HL-60 (cell line): ENCODE measurements around the gene LAMA1.

Experiments
- DNase-seq, 2 experiments: peaks; one replicate each; pipeline ENCODE4 v3.0.0-alpha.2; 2010 to 2020; ENCODE audit warnings: low read depth in 1 of 2, low spot score in 1 of 2
- H3K27ac ChIP-seq: fragments of 250-450 bp; sonication (Bioruptor Pico); replicated peaks from 2 replicates; pipeline ENCODE4 v1.5.1; 2020; ENCODE audit warnings: mild to moderate bottlenecking, moderate library complexity
- H3K27me3 ChIP-seq: fragments of 250-450 bp; sonication (Bioruptor Pico); 2 replicates; pipeline ENCODE4 v1.5.1; 2021; ENCODE audit warnings: mild to moderate bottlenecking, moderate library complexity; ENCODE audit not compliant: insufficient read depth, poor library complexity, severe bottlenecking
- H3K4me3 ChIP-seq: replicated peaks from 2 replicates; pipeline ENCODE4 v1.5.1; 2011; ENCODE audit warnings: mild to moderate bottlenecking, control low read depth, low read length; ENCODE audit not compliant: insufficient read depth
- GABPA ChIP-seq: IDR thresholded peaks from 2 replicates; pipeline ENCODE4 v1.6.1; 2012; ENCODE audit warnings: low read depth
- POLR2AphosphoS5 ChIP-seq: IDR thresholded peaks from 2 replicates; pipeline ENCODE4 v1.6.1; 2012; ENCODE audit warnings: low read depth
- SPI1 ChIP-seq: IDR thresholded peaks from 2 replicates; pipeline ENCODE4 v1.6.1; 2012; ENCODE audit warnings: low read depth, mild to moderate bottlenecking, borderline replicate concordance
- TF ChIP-seq, protein P1 (sequence below): IDR thresholded peaks from 2 replicates; pipeline ENCODE4 v1.6.1; 2012; ENCODE audit warnings: low read depth; ENCODE audit not compliant: insufficient replicate concordance
- TF ChIP-seq, protein P2 (sequence below): IDR thresholded peaks from one replicate; pipeline ENCODE4 v1.5.1; 2011; ENCODE audit warnings: low read length, control low read depth, inconsistent platforms; ENCODE audit not compliant: insufficient read depth

The LAMA1 gene

GRCh38 chr18:7079231-7079630 is 38.4 kb downstream of the LAMA1 start:
- H3K27me3 ChIP-seq = no peaks in the 10 kb centered on the region
- DNase-seq = no peak

GRCh38 chr18:7072593-7072992 is 45.0 kb downstream of the LAMA1 start:
- H3K4me3 ChIP-seq = no peak overlapping the region
- DNase-seq = no peak

More at GRCh38 chr18:7079231-7079630, 38.4 kb downstream of the LAMA1 start:
- no peak overlapping the region for H3K27ac ChIP-seq
- H3K4me3 ChIP-seq = no peak overlapping the region
- no peak for TF ChIP-seq SPI1
- TF ChIP-seq, protein P1, sequence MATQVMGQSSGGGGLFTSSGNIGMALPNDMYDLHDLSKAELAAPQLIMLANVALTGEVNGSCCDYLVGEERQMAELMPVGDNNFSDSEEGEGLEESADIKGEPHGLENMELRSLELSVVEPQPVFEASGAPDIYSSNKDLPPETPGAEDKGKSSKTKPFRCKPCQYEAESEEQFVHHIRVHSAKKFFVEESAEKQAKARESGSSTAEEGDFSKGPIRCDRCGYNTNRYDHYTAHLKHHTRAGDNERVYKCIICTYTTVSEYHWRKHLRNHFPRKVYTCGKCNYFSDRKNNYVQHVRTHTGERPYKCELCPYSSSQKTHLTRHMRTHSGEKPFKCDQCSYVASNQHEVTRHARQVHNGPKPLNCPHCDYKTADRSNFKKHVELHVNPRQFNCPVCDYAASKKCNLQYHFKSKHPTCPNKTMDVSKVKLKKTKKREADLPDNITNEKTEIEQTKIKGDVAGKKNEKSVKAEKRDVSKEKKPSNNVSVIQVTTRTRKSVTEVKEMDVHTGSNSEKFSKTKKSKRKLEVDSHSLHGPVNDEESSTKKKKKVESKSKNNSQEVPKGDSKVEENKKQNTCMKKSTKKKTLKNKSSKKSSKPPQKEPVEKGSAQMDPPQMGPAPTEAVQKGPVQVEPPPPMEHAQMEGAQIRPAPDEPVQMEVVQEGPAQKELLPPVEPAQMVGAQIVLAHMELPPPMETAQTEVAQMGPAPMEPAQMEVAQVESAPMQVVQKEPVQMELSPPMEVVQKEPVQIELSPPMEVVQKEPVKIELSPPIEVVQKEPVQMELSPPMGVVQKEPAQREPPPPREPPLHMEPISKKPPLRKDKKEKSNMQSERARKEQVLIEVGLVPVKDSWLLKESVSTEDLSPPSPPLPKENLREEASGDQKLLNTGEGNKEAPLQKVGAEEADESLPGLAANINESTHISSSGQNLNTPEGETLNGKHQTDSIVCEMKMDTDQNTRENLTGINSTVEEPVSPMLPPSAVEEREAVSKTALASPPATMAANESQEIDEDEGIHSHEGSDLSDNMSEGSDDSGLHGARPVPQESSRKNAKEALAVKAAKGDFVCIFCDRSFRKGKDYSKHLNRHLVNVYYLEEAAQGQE = no peak
- TF ChIP-seq, protein P2, sequence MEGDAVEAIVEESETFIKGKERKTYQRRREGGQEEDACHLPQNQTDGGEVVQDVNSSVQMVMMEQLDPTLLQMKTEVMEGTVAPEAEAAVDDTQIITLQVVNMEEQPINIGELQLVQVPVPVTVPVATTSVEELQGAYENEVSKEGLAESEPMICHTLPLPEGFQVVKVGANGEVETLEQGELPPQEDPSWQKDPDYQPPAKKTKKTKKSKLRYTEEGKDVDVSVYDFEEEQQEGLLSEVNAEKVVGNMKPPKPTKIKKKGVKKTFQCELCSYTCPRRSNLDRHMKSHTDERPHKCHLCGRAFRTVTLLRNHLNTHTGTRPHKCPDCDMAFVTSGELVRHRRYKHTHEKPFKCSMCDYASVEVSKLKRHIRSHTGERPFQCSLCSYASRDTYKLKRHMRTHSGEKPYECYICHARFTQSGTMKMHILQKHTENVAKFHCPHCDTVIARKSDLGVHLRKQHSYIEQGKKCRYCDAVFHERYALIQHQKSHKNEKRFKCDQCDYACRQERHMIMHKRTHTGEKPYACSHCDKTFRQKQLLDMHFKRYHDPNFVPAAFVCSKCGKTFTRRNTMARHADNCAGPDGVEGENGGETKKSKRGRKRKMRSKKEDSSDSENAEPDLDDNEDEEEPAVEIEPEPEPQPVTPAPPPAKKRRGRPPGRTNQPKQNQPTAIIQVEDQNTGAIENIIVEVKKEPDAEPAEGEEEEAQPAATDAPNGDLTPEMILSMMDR = no peak
- no peak for TF ChIP-seq GABPA
- no peak for TF ChIP-seq POLR2AphosphoS5

DNA sequence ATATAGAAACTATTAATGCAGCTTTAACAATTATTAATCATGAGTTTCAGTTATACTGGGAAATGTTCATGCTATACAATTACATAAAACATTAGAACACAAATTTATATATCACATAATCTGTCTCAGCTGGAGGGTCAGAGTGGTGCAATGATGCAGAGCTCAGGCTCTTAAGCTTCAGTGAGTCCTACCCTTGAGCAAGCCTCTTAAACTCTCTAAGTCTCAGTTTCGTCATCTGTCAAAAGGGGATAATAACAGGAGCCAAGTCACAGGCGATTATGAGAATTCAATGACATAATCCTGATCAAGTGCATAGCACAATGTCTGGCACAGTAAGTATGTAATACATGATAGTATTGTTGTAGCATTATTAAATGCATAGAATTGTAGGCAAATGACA is 46.0 kb downstream of the LAMA1 start:
- H3K27me3 ChIP-seq = no peaks in the 10 kb centered on the region
- no peak overlapping the region for H3K4me3 ChIP-seq
- DNase-seq = no peak
- TF ChIP-seq, protein P1 = no peak
- TF ChIP-seq GABPA (no peak), POLR2AphosphoS5 (no peak)
- no peak overlapping the region for H3K27ac ChIP-seq

More at GRCh38 chr18:7072593-7072992, 45.0 kb downstream of the LAMA1 start:
- no peaks in the 10 kb centered on the region for H3K27me3 ChIP-seq
- TF ChIP-seq GABPA = no peak
- TF ChIP-seq, protein P2 = no peak
- no peak overlapping the region for H3K27ac ChIP-seq

GRCh38 chr18:7070466-7070865 is 47.1 kb downstream of the LAMA1 start:
- no peak overlapping the region for H3K4me3 ChIP-seq
- no peaks in the 10 kb centered on the region for H3K27me3 ChIP-seq
- no peak overlapping the region for H3K27ac ChIP-seq
- TF ChIP-seq, protein P2 = no peak
- TF ChIP-seq SPI1 (no peak), POLR2AphosphoS5 (no peak), GABPA (no peak)
- TF ChIP-seq, protein P1 = no peak
- DNase-seq = no peak
